AG09319 (cell line): ENCODE data around the gene TKT.

Experiments used
- DNase-seq: peaks from one replicate; pipeline ENCODE4 v3.0.0-alpha.2; 2010; ENCODE audit warnings: low read depth; ENCODE audit errors: extremely low read depth
- TF ChIP-seq, protein P1 (sequence below): IDR thresholded peaks from 2 replicates; pipeline ENCODE4 v1.5.1; 2011; ENCODE audit warnings: low read depth, mild to moderate bottlenecking, inconsistent platforms, low read length, moderate library complexity

Gene TKT

DNA sequence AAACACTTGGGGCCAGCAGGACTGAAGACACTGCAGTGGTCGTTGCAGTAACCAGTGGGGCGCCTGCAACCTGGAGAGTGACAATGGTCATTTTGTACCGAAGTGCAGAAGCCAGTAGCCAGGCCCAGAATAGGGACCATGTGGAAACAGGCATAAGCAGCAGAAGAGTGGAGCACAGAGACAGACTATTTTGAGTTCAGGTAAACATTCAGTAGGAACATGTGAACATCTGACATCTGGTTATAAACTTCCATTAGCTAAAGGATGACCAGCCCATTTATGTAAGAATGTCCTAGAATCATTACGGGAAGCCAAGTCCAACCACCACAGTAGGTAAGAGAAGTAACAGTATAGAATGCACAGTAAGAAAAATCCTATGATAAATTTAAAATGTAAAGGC is 32.4 kb upstream of the TKT start:
- DNase-seq = no peak
- TF ChIP-seq, protein P1, sequence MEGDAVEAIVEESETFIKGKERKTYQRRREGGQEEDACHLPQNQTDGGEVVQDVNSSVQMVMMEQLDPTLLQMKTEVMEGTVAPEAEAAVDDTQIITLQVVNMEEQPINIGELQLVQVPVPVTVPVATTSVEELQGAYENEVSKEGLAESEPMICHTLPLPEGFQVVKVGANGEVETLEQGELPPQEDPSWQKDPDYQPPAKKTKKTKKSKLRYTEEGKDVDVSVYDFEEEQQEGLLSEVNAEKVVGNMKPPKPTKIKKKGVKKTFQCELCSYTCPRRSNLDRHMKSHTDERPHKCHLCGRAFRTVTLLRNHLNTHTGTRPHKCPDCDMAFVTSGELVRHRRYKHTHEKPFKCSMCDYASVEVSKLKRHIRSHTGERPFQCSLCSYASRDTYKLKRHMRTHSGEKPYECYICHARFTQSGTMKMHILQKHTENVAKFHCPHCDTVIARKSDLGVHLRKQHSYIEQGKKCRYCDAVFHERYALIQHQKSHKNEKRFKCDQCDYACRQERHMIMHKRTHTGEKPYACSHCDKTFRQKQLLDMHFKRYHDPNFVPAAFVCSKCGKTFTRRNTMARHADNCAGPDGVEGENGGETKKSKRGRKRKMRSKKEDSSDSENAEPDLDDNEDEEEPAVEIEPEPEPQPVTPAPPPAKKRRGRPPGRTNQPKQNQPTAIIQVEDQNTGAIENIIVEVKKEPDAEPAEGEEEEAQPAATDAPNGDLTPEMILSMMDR = no peak

DNA sequence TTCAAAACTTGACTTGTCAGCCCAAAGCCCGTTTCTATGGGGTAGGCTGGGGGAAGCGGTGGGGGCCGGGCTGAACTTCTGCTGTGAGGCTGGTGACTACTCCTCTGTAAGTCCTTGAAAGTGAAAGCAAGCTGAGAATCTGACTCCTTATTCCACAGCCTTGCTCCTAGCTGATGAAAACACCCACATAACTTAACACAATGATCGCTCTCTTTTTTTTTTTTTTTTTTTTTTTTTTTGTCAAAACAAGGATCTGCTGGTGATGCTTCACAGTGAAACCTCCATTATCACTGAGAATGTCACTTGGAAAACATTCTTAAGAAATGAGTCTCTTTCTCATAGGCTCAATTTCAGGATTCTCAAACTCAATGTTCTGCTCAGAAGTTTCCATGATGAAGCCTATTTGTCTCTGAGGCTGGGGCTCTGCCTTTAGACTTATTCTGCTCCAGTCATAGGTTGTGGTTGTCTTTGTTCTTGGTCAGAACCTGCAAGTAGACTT is 31.4 kb upstream of the TKT start:
- no peak for DNase-seq
- TF ChIP-seq, protein P1 = no peak

DNA sequence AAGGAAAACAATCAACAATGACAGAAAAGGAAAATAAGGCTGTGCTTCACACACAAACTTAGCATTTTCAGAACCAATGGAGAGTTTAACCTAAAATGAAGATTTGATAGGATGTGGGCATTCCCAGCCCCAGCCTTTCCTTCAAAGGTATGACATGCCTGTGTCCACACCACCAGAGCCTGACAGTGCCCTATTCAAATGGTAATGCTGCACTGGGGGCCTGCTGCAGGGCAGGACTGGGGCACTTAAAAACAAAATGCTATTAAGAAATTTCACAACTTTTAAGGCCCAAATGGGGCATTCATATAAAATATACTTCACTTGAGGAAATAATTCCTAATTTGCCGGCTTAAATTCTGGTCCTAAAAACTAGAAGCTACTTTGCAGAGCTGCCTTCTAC is 30.9 kb upstream of the TKT start:
- TF ChIP-seq, protein P1 = no peak
- no peak for DNase-seq

DNA sequence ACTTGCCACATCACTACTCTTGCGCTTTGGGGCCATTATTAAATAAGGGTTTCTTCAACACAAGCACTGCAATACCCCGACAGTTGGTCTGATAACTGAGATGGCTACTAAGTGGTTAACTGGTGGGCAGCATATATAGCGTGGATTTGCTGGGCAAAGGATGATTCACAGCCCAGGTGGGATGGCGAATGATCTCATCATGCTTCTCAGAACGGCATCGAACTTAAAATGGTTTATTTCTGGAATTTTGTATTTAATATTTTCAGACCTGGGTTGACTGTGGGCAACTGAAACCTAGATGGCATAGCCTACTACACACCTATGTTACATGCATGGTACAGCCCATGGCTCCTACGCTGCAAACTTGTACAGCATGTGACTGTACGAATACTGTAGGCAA is 26.8 kb upstream of the TKT start:
- no peak for DNase-seq
- TF ChIP-seq, protein P1 = no peak

DNA sequence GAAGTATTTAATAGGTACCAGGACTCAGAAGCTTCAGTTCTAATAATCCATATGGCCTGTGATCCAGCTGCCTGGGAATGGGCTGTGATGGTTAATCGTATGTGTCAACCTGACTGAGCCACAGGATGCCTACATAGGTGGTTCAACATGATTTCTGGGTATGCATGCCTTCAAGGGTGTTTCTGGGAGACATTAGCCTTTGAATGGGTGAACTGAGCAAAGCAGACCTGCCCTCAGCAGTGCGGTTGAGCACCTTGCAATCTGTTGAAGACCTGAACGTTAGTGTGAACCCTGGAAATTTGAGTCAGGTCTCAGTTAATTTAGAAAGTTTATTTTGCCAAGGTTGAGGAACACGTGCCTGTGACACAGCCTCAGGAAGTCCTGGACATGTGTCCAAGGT is 22.8 kb upstream of the TKT start:
- no peak for DNase-seq
- TF ChIP-seq, protein P1 = no peak

DNA sequence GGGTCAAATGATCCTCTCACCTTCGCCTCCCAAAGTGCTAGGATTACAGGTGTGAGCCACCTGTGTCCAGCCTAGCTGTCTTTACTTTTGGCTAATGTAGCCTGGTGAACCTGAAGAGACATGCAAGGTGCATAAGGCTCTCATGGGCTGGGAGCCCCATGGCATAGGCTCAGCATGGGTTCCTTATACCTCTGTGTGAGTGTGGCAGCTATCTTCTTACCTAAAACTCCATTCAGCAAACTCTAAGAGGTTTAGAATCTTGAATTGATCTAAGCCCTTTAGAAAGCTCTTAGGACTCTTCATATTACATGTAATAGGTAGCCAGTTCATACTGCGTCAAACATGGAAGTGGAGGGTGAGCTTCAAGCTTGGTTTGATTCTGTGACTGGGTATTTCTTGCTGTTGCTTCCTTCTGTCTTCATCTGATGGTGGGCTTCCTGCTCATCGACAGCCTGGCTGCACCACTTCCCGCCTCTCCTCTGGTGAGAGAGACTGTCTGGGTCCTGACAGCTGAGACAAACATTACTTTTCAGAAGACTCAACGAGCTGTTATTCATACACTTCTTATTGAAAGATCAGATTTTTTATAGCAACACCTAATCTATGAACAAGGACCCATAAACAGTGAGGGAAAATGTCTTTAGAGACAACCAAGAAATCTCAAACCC is 19.2 kb upstream of the TKT start:
- TF ChIP-seq, protein P1 = no peak
- DNase-seq = no peak

DNA sequence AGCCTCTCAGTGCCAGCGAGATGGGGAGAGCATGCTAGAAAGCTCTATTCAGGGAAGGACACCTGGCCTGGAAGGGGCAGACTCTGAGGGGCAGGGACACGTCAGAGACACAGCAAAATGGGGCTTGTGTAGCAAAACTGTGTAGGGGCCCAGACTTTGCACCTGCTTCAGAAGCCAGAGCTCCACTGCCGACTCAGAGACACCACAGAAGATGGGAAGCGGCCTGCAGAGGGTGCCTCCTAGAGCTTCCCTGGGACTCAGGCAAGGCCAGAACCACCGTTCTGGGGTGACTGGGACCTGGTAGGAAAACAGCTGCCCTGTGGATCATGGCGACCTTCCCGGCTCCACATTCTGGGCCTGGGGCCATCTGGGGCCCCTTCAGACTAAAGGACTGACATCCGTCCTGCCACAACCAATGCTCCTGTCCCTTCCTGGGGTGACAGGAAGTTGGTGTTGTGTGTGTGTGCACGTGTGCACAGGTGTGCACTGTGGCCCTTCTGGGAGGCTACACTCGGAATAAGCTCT is 17.4 kb upstream of the TKT start:
- TF ChIP-seq, protein P1 = no peak
- no peak for DNase-seq
